OCI-LY1 (cell line): ENCODE data around the gene ZPR1.
"Not testable (repeated sequence)": the region's sequence is repeated elsewhere in the genome, so short reads cannot be mapped to it uniquely, and the experiment has no call there.

ENCODE experiments used
- H2AFZ ChIP-seq: fragments of 200-600 bp; sonication (generic), shearing (Covaris generic); 2 replicates; pipeline ENCODE4 v1.6.0; 2014; ENCODE audit warnings: antibody characterized with exemption, mild to moderate bottlenecking, low read length
- H3F3A ChIP-seq: fragments of 200-600 bp; sonication (generic), shearing (Covaris generic); 2 replicates; pipeline ENCODE4 v1.6.0; 2014; ENCODE audit warnings: mild to moderate bottlenecking, antibody characterized with exemption, low read length, moderate library complexity; ENCODE audit not compliant: insufficient read depth
- H3K27ac ChIP-seq: fragments of 200-600 bp; sonication (generic); 2 replicates; pipeline ENCODE4 v1.5.1; 2014; ENCODE audit warnings: low read length, mixed run types, mild to moderate bottlenecking, low read depth; ENCODE audit not compliant: poor library complexity, severe bottlenecking
- H3K27me3 ChIP-seq: fragments of 200-600 bp; sonication (generic); 2 replicates; pipeline ENCODE4 v1.6.0; 2014; ENCODE audit warnings: antibody characterized with exemption, mild to moderate bottlenecking, low read length, moderate library complexity; ENCODE audit not compliant: insufficient read depth
- H3K36me3 ChIP-seq: fragments of 200-600 bp; sonication (generic); 2 replicates; pipeline ENCODE4 v1.6.1; 2014; ENCODE audit warnings: mild to moderate bottlenecking, antibody characterized with exemption, low read length, moderate library complexity, mixed read lengths; ENCODE audit not compliant: insufficient read depth
- H3K4me1 ChIP-seq: fragments of 200-600 bp; sonication (generic); 2 replicates; pipeline ENCODE4 v1.5.1; 2014; ENCODE audit warnings: mild to moderate bottlenecking, low read length, moderate library complexity; ENCODE audit not compliant: insufficient read depth, severe bottlenecking
- H3K4me2 ChIP-seq: fragments of 200-600 bp; sonication (generic), shearing (Covaris generic); 2 replicates; pipeline ENCODE4 v1.6.1; 2014; ENCODE audit warnings: low read length
- H3K4me3 ChIP-seq: fragments of 200-600 bp; sonication (generic); 2 replicates; pipeline ENCODE4 v1.5.1; 2014; ENCODE audit warnings: low read length, low read depth, mild to moderate bottlenecking, mixed read lengths; ENCODE audit not compliant: poor library complexity, severe bottlenecking
- H3K79me2 ChIP-seq: fragments of 200-600 bp; shearing (Covaris generic); 2 replicates; pipeline ENCODE4 v1.6.1; 2016; ENCODE audit warnings: mixed run types, low read length, mixed read lengths; ENCODE audit not compliant: insufficient read depth
- H3K9ac ChIP-seq: fragments of 200-600 bp; sonication (generic), shearing (Covaris generic); 2 replicates; pipeline ENCODE4 v1.6.1; 2014; ENCODE audit warnings: mild to moderate bottlenecking, low read length, mixed read lengths
- H3K9me2 ChIP-seq: fragments of 200-600 bp; sonication (generic), shearing (Covaris generic); 2 replicates; pipeline ENCODE4 v1.6.1; 2014; ENCODE audit warnings: low read depth, mild to moderate bottlenecking, low read length, mixed read lengths
- H3K9me3 ChIP-seq: fragments of 200-600 bp; shearing (Covaris generic); 2 replicates; pipeline ENCODE4 v1.6.1; 2014; ENCODE audit warnings: low read length, mixed read lengths
- H4K20me1 ChIP-seq: fragments of 200-600 bp; sonication (generic), shearing (Covaris generic); 2 replicates; pipeline ENCODE4 v1.6.0; 2016; ENCODE audit warnings: mild to moderate bottlenecking, low read length; ENCODE audit not compliant: insufficient read depth
- CTCF ChIP-seq: fragments of 200-600 bp; sonication (generic), shearing (Covaris generic); IDR thresholded peaks from 2 replicates; pipeline ENCODE4 v1.5.1; 2017; ENCODE audit warnings: mild to moderate bottlenecking, antibody characterized with exemption, low read length, moderate library complexity, mixed read lengths
- EZH2 ChIP-seq: fragments of 200-600 bp; sonication (generic), shearing (Covaris generic); IDR thresholded peaks from 2 replicates; pipeline ENCODE4 v1.8.0; 2017; ENCODE audit warnings: borderline replicate concordance, mixed run types, mild to moderate bottlenecking, antibody characterized with exemption, low read length, moderate library complexity, mixed read lengths

ZPR1 gene

GRCh38 chr11:116835042-116835772 lies 47.4 kb upstream of the ZPR1 start:
- H3K9me3 ChIP-seq: no peaks in the 10 kb centered on the region
- H3K4me2 ChIP-seq: peak overlapping the region; percentile 66
- H3K27me3 ChIP-seq: no peaks in the 10 kb centered on the region
- TF ChIP-seq CTCF (no peak), EZH2 (no peak)
- no peaks in the 10 kb centered on the region for H3F3A ChIP-seq
- H4K20me1 ChIP-seq: no peaks in the 10 kb centered on the region
- no peaks in the 10 kb centered on the region for H3K79me2 ChIP-seq
- H3K4me3 ChIP-seq: peak overlapping the region; percentile 51
- no peaks in the 10 kb centered on the region for H3K9me2 ChIP-seq
- H3K36me3 ChIP-seq: no peaks in the 10 kb centered on the region
- H3K9ac ChIP-seq: peak overlapping the region; percentile 36; the same call in 1 of the 2 replicates
- H3K4me1 ChIP-seq: peaks cover 8% of the 10 kb centered on the region
- H3K27ac ChIP-seq: no peak overlapping the region
- H2AFZ ChIP-seq: no peak overlapping the region

- H3K4me3 ChIP-seq, H3K27me3 ChIP-seq, H3K79me2 ChIP-seq, H3K27ac ChIP-seq, H3K4me1 ChIP-seq, H3K36me3 ChIP-seq, H2AFZ ChIP-seq, H3K9me2 ChIP-seq, H3K9ac ChIP-seq, H4K20me1 ChIP-seq, H3K4me2 ChIP-seq, H3F3A ChIP-seq, H3K9me3 ChIP-seq: not testable (repeated sequence)
Observed at GRCh38 chr11:116834535-116835041, 46.8 kb upstream of the ZPR1 start.

- Histone ChIP-seq H3K36me3 (no peaks in the 10 kb centered on the region), H3K9ac (no peak overlapping the region), H3K9me2 (no peaks in the 10 kb centered on the region), H3K4me1 (peaks cover 8% of the 10 kb centered on the region), H3K79me2 (no peaks in the 10 kb centered on the region), H4K20me1 (no peaks in the 10 kb centered on the region), H3K4me3 (no peak overlapping the region), H3K27ac (no peak overlapping the region), H3F3A (no peaks in the 10 kb centered on the region), H2AFZ (no peak overlapping the region), H3K27me3 (no peaks in the 10 kb centered on the region), H3K4me2 (no peak overlapping the region), H3K9me3 (no peaks in the 10 kb centered on the region)
- TF ChIP-seq EZH2 (no peak), CTCF (no peak)
Observed at GRCh38 chr11:116833816-116834534, 46.2 kb upstream of the ZPR1 start.

GRCh38 chr11:116833491-116833815 lies 45.6 kb upstream of the ZPR1 start:
- H3K79me2 ChIP-seq: no peaks in the 10 kb centered on the region

More at GRCh38 chr11:116833491-116833815, 45.6 kb upstream of the ZPR1 start:
- Histone ChIP-seq H3K9me2 (no peaks in the 10 kb centered on the region), H3K36me3 (no peaks in the 10 kb centered on the region), H4K20me1 (no peaks in the 10 kb centered on the region), H3K27ac (no peak overlapping the region), H3K9me3 (no peaks in the 10 kb centered on the region), H3K27me3 (no peaks in the 10 kb centered on the region), H3K4me2 (no peak overlapping the region), H3K4me1 (peaks cover 8% of the 10 kb centered on the region), H3K9ac (no peak overlapping the region), H3K4me3 (no peak overlapping the region), H3F3A (no peaks in the 10 kb centered on the region), H2AFZ (no peak overlapping the region)
- TF ChIP-seq EZH2: no peak
- no peak for TF ChIP-seq CTCF
